Hypothalamus (tissue), 51 donors: ENCODE data around the gene SGCG.
A peak's percentile ranks its signal among the peaks of the same experiment; 100 is the strongest.
"Not testable (repeated sequence)": the region's sequence is repeated elsewhere in the genome, so short reads cannot be mapped to it uniquely, and the experiment has no call there.

Experiments used
- DNase-seq, 51 donors: peaks; one replicate each; lab custom pipeline; 2025; lab: John Stamatoyannopoulos, UW

The SGCG gene

DNA sequence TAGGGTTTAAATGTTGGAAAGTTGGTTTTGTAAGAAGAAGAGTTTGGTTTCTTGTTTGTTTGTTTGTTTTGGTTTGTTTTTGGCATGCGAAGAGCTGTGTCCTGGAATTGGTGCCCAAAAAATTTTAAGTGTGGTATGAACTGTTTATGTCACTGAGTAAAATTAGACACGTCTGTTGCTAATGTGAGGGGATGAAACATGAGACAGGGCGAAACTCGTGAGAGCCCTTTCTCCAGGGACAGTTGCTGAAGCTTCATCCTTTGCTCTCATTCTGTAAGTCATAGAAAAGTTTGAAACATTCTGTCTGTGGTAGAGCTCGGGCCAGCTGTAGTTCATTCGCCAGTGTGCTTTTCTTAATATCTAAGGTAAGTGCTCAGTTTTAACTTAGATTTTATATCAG, at the start of gene SGCG:
Gene SGCG, plus strand, starts transcription at position 269 of the 400 bp plus-strand sequence. CDS start 22,716 bp downstream, outside the sequence.
- no peak for DNase-seq

GRCh38 chr13:23134542-23134941, 46.2 kb upstream of the SGCG start:
- no peak for DNase-seq

DNA sequence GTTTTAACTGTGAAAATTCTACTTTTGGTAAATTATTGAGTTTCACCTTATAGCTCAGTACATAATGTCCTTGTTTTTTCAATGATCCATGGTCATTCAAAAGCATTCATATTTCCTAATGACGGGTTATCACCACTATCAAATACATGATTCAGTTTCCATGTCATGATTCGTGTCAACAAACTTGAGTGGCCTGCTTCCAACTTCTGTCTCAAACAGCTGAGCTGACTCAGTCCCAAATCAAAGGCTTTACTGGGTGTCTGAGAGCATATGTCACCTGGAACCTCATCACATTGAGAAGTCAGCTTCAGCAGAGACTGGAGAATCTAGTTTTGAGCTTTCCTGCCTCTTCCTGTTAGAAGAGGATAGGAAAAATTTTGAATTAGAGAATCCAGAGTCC, 40.3 kb upstream of the SGCG start:
- DNase-seq = no peak

DNA sequence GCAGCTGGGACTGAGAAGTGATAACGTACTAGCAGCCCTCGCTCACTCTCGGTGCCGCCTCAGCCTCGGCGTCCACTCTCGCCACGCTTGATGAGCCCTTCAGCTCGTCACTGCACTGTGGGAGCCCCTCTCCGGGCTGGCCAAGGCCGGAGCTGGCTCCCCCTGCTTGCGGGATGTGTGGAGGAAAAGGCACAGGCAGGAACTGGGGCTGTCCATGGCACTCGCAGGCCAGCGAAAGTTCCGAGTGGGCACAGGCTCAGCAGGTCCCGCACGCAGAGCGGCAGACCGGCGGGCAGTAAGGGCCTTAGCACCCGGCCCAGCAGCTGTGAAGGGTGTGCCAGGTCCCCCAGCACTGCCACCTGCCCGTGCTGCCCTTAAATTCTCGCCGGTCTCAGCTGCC, 38.8 kb upstream of the SGCG start:
- no peak for DNase-seq

DNA sequence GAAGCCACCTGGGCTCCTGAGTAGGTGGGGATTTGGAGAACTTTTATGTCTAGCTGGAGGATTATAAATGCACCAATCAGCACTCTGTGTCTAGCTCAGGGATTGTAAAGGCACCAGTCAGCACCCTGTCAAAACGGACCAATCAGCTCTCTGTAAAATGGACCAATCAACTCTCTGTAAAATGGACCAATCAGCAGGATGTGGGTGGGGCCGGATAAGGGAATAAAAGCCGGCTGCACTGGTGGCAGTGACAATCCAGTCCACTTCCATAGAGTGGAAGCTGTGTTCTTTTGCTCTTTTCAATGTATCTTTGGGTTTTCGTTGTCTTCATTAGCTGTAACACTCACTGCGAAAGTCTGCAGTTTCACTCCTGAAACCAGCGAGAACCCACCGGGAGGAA, 38.2 kb upstream of the SGCG start:
- DNase-seq = not testable (repeated sequence)

- DNase-seq = no peak
Observed at GRCh38 chr13:23144431-23144830, 36.3 kb upstream of the SGCG start.

DNA sequence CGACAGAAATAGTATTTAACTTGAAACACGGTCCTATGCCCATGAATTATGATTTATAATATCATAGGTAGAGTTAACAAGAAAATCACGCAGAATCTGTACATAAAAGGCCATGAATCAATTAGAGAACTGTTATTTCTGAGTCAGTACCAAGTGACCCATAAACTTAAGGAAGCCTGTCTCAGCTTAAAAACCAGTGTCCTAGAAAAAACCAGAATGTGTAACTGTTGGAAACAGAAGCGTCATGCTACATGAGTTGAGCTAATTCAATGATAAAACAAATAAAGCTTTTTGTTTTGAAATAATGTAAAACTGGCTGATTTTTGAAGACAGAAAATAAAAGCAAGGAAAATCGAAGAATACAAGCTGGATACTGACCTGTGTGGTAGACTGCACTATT, 34.8 kb upstream of the SGCG start:
- DNase-seq = no peak

DNA sequence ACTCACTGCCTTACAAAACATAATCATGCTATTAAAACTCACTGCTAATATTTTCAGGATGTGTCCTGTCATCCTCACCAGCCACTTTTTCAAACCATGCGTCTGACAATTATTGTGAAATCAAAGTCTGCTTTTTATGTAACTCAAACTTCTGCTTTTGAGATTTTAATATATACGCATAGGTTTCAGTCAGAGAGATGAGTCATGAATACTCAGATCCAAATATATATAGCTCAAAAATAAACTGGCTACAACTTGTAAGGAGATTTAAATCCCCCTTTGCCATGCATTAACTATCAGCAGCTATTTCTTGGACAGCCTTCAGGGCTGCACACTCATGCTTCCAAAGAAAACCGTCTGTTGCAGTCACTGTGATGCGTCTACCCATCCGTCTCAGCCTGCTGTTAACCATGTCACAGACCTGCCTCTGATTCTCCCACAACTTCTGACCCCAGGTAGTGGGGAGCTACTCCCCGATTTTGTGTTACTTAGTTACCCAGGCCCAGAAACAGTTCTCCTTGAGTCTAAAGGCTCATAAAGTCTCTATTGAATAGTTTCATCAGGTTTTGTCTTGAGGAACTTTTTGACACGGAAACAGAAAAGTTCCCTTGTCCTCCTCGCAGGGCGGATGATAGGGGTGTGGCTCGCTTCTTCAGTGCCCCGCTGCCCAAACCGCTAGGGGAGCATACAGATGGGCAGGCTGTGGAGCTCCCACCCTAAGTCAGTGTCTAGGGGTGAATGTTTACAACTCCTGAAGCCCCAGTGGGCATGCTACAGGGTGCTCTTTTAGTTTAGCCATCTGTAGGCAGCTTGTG, 33.8 kb upstream of the SGCG start:
- peak in 1 of 51 donors; percentile 11 for DNase-seq

DNA sequence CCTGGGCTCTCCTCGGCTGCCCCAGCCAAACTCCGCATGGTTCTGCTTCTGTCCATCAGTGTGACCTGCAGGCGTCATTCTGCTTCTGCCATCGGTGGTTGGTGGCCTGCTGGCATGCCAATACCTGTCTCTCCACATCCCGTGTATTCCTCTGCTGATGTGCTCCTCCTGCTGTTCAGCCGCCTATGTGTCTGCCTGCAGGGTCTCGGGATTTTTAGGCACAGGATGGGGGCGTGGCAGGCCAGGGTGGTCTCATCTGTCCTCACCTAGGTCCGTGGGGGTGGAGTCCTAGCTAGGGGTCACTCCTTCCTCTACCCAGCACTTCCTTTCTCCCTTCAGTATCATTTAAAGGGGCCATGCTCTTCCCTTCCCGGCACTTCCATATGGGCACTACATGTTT, 33.0 kb upstream of the SGCG start:
- no peak for DNase-seq

DNA sequence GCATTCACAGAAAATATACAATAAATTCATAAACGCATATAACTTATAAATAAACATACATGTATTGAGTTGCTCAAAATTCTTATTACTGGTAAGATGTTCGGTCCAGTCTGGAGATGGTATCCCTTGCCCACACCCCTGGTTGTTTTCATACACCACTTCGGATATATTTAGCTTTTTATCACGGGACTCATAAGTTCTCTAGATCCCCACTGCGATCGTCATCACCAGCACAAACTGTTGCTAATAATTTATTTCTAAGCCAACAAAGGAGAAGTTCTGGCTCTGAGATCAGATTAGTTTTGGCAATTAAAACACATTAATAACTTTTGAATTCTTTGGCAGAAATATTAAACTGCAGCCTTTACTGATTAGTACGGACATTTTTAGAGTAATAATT, 23.0 kb upstream of the SGCG start:
- no peak for DNase-seq

- DNase-seq = peak in 4 of 51 donors; percentile 2 to 11 (median 6)
Observed at GRCh38 chr13:23159205-23159759, 21.5 kb upstream of the SGCG start.

DNA sequence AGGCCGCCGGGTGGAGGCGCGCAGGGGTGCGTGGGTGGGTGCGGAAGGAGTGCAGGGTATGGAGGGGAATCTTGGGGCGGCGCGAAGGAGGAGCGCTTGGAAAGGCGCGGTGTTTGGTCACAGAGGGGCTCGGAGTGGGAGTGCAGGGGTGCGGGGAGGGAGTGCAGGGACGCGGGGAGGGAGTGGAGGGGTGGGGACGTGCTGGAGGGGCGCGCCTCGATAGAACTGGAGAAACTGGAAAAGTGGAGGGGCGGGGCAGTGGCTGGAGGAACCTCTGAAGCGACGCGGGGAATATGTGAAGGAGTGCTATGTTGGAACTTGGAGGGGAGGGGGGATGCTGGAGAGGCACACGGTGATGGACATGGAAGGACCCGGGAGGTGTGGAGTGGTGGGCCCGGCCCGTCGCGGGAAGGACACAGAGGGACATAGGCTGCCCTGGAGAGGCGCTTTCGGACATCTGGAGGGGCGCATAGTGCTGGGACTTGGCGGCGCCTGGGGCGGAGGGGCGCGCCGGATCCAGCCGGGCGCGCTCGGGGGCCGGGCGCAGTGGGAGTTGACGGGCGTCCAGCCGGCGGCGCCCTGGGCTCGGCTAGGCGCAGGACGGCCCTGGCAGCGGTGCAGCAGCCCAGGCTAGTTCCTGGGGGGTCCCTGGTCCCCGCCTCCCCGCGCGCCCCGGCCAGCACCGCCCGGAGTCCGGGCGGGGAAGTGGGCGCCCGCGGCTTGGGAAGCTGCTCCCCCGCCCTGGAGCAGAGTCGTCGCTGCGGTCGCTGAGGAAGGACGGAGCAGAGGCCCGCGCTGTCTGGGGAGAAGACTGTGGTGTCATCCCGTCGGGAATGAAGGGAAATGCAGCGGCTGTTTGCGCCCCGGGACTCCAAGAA, 20.8 kb upstream of the SGCG start:
- DNase-seq = no peak

DNA sequence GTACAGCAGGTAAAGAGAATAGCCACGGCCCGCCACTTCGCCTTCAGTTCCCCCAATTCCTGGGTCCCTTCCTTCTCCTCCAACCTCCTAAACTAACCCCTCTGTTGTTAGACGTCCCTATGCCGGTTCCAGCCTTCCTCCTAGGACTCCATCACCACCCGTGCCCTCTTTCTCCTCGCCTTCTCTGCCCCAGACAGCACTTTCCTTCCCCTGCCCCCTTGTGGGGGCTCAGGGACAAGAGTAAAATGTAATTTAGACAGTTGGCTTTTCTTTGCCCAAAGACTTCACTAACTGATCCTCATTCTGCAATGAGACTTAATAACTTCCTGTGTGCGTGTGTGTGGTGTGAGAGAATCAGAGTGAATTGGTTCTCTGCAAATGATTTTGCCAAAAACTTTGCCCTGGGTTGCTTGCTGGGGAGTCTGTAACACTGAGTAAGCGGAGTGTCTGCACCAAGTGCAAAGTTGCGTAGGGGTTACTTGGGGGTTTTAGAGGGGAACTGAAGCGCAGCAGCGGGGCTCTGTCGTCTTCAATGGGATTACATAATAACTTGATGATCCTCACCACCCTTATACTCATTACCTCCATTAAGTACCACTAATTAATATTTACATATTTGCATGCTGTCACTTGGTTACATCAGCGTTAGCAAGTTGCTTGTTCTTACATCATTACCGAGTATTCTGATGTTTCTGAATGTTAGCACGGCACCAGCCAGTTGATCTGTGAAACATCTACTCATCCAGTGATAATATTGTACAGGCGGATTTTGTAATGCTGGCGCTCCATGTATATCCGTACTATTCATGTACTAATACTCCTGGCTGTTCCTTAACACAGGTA, 19.9 kb upstream of the SGCG start:
- no peak for DNase-seq

DNA sequence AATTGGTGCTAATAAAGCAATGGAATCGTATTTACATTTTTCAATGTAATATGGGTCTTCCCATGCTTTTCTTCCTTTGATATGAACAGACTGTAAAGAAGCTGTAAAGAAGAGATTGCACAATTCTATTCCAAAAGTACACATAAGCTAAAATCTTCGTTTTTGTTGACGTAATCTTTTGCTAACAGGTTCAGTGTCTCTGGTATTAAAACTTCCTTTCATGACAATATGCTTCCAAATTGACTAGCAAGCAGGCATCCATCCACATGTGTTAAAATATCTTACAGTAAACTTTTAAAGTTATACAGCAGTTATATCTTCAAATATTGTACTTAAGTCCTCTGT, 19.3 kb upstream of the SGCG start:
- DNase-seq = no peak

DNA sequence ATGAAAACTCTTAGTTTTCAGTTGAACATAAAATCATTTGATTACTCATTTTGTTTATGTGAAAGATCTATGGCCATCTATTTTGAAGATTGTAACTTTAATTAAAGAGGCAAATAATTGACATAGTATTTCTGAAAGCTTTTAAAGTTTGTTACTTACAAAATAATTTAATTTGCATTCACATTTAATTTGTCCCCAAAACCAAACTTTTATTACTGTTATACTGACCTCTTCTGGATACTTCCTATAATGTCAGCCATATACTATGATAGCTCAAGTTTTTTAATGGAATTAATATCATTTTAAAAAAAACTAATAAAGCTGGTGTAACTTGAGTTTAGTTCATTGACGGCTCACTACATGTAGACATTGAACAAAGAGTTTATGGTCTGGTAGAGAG, 4.9 kb upstream of the SGCG start:
- DNase-seq = no peak

- no peak for DNase-seq
Observed at GRCh38 chr13:23182142-23182541, 1.4 kb downstream of the SGCG start.

DNA sequence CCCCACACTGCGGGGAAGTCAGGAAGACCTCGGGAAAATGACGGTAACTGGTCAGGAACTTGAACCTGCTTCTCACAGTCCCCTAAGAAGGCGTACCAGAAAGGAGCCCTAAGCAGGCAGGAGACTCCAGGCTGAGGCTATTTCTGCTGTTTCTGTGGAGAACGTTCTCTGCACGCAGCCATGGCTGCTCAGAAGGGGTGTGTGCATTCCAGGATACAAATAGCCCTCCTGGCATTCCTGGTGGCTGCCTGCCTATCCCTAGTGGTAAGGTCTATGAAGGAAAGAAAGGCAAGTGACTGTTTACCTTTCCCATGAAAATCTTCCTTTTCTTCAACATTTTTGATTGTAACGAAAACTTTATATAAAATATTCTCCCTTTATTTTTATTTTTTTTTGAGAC, 2.5 kb downstream of the SGCG start:
- no peak for DNase-seq

- DNase-seq = no peak
Observed at GRCh38 chr13:23185542-23185941, 4.8 kb downstream of the SGCG start.

DNA sequence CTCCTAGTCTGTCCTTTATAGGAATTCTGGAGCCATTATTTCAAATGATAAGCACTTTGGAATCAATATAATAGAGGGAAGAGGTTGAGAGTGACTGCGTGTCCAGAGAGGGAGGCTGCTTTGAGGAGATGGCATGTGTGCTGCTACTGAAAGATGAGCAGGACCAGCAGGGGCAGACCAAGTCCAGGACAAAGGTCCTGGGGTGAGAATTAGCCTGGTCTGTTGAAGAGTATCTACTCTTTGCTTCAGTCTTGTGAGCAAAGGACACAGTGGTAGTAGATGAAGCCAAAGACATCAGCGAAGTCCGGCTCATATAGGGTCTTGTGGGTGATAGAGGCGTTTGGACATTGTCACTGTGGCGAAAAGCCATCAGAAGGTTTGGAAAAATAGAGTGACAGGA, 21.1 kb downstream of the SGCG start:
- DNase-seq = no peak

DNA sequence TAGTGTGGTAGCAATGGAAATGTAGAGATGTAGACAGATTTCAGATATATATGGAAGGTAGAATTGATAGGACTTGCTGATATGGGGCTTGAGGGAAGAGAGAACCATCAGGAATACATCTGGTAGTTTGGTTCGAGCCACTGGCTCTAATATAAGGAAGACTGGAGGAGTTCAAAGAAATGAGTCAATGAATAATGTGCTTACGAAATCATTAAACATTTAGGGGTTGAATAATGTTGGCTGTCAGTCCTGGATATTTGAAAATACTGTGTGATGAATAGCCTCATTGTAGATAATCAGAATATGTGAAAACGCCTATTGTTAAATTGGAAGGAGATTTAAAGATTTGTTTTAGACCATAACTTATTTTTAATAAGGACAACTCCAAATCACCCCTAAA, 21.6 kb downstream of the SGCG start:
- DNase-seq = no peak

DNA sequence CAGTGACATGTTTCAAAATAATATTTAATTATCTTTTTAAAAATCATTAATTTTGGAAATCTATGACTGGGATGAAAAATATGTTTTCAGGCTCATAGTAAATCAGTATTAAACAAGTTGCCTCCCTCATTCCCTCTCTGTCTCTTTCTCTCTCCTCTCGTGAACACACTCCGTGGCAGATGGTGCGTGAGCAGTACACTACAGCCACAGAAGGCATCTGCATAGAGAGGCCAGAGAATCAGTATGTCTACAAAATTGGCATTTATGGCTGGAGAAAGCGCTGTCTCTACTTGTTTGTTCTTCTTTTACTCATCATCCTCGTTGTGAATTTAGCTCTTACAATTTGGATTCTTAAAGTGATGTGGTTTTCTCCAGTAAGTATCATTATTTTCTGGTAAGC, 22.7 kb downstream of the SGCG start:
- DNase-seq = peak in 1 of 51 donors; percentile 1
